ENCODE measurements around the gene SH3GL3.

The SH3GL3 gene

GRCh38 chr15:83549623-83550022, 102.5 kb downstream of the SH3GL3 start:
- no peaks in the 10 kb centered on the region for H4K20me1 ChIP-seq (ENCODE audit: low read depth, low read length)
- no peaks in the 10 kb centered on the region for H3F3A ChIP-seq (ENCODE audit: insufficient read depth)
- TF ChIP-seq CTCF (IDR thresholded peaks at IDR 0.05; ENCODE audit: insufficient read depth, low read length, poor library complexity, severe bottlenecking) (no peak), EZH2phosphoT487 (conservative IDR thresholded peaks at IDR 0.05; ENCODE audit: low read length) (no peak)
- H2AFZ ChIP-seq (ENCODE audit: low read depth, low read length, severe bottlenecking): no peak overlapping the region
- no peaks in the 10 kb centered on the region for H3K9me2 ChIP-seq (replicated peaks; ENCODE audit: insufficient read depth, low read length)
- H3K36me3 ChIP-seq (ENCODE audit: low read length): no peaks in the 10 kb centered on the region
- no peak overlapping the region for H3K4me3 ChIP-seq (ENCODE audit: insufficient read depth, low read length, poor library complexity, severe bottlenecking)
- H3K27ac ChIP-seq (ENCODE audit: low read depth, low read length): no peak overlapping the region
- no peaks in the 10 kb centered on the region for H3K9me3 ChIP-seq (ENCODE audit: insufficient read depth, low read length)
- H3K4me2 ChIP-seq (ENCODE audit: low read depth, low read length, poor library complexity, severe bottlenecking): no peak overlapping the region
- H3K79me2 ChIP-seq (ENCODE audit: insufficient read depth, low read length): no peaks in the 10 kb centered on the region
- H3K27me3 ChIP-seq (ENCODE audit: low read length): no peaks in the 10 kb centered on the region
- no peak overlapping the region for H3K9ac ChIP-seq (ENCODE audit: low read length)

GRCh38 chr15:83554558-83554957, 107.4 kb downstream of the SH3GL3 start:
- Histone ChIP-seq H3K9me2 (replicated peaks; ENCODE audit: insufficient read depth, low read length) (no peaks in the 10 kb centered on the region), H3K27ac (ENCODE audit: low read depth, low read length) (no peak overlapping the region), H3K4me2 (ENCODE audit: low read depth, low read length, poor library complexity, severe bottlenecking) (no peak overlapping the region), H3K36me3 (ENCODE audit: low read length) (no peaks in the 10 kb centered on the region), H3K79me2 (ENCODE audit: insufficient read depth, low read length) (no peaks in the 10 kb centered on the region), H2AFZ (ENCODE audit: low read depth, low read length, severe bottlenecking) (no peak overlapping the region), H3K9ac (ENCODE audit: low read length) (no peak overlapping the region), H3K4me3 (ENCODE audit: insufficient read depth, low read length, poor library complexity, severe bottlenecking) (no peak overlapping the region), H3K27me3 (ENCODE audit: low read length) (no peaks in the 10 kb centered on the region), H3K9me3 (ENCODE audit: insufficient read depth, low read length) (no peaks in the 10 kb centered on the region), H3F3A (ENCODE audit: insufficient read depth) (no peaks in the 10 kb centered on the region), H4K20me1 (ENCODE audit: low read depth, low read length) (no peaks in the 10 kb centered on the region)
- no peak for TF ChIP-seq CTCF (IDR thresholded peaks at IDR 0.05; ENCODE audit: insufficient read depth, low read length, poor library complexity, severe bottlenecking)
- no peak for TF ChIP-seq EZH2phosphoT487 (conservative IDR thresholded peaks at IDR 0.05; ENCODE audit: low read length)

- H3K4me2 ChIP-seq (ENCODE audit: low read depth, low read length, poor library complexity, severe bottlenecking): no peak overlapping the region
- no peak overlapping the region for H3K4me3 ChIP-seq (ENCODE audit: insufficient read depth, low read length, poor library complexity, severe bottlenecking)
- no peaks in the 10 kb centered on the region for H3K27me3 ChIP-seq (ENCODE audit: low read length)
- H3K79me2 ChIP-seq (ENCODE audit: insufficient read depth, low read length): no peaks in the 10 kb centered on the region
- H3K9ac ChIP-seq (ENCODE audit: low read length): no peak overlapping the region
- no peak overlapping the region for H3K27ac ChIP-seq (ENCODE audit: low read depth, low read length)
- H3F3A ChIP-seq (ENCODE audit: insufficient read depth): no peaks in the 10 kb centered on the region
- TF ChIP-seq EZH2phosphoT487 (conservative IDR thresholded peaks at IDR 0.05; ENCODE audit: low read length) (no peak), CTCF (IDR thresholded peaks at IDR 0.05; ENCODE audit: insufficient read depth, low read length, poor library complexity, severe bottlenecking) (no peak)
- no peaks in the 10 kb centered on the region for H3K36me3 ChIP-seq (ENCODE audit: low read length)
- H4K20me1 ChIP-seq (ENCODE audit: low read depth, low read length): no peaks in the 10 kb centered on the region
- no peaks in the 10 kb centered on the region for H3K9me2 ChIP-seq (replicated peaks; ENCODE audit: insufficient read depth, low read length)
- no peak overlapping the region for H2AFZ ChIP-seq (ENCODE audit: low read depth, low read length, severe bottlenecking)
- no peaks in the 10 kb centered on the region for H3K9me3 ChIP-seq (ENCODE audit: insufficient read depth, low read length)
Observed at GRCh38 chr15:83555383-83555782, 108.2 kb downstream of the SH3GL3 start.

Data from SU-DHL-6 (cell line).